GM12865 (cell line): ENCODE measurements around the gene BEGAIN.

ENCODE experiments used
- DNase-seq: peaks from one replicate; pipeline ENCODE4 v3.0.0; 2010; ENCODE audit warnings: low read depth
- H3K4me3 ChIP-seq: 2 replicates; pipeline ENCODE4 v1.5.1; 2011; ENCODE audit warnings: mild to moderate bottlenecking, low read depth, low read length, control low read depth
- TF ChIP-seq, protein P1 (sequence below): IDR thresholded peaks from 2 replicates; pipeline ENCODE4 v1.5.1; 2011; ENCODE audit warnings: low read length, control low read depth, low read depth, inconsistent platforms; ENCODE audit not compliant: insufficient read depth; ENCODE audit errors: missing control alignments

The BEGAIN gene

GRCh38 chr14:100586153-100586402, 1.1 kb downstream of the BEGAIN start:
- DNase-seq: no peak
- TF ChIP-seq, protein P1, sequence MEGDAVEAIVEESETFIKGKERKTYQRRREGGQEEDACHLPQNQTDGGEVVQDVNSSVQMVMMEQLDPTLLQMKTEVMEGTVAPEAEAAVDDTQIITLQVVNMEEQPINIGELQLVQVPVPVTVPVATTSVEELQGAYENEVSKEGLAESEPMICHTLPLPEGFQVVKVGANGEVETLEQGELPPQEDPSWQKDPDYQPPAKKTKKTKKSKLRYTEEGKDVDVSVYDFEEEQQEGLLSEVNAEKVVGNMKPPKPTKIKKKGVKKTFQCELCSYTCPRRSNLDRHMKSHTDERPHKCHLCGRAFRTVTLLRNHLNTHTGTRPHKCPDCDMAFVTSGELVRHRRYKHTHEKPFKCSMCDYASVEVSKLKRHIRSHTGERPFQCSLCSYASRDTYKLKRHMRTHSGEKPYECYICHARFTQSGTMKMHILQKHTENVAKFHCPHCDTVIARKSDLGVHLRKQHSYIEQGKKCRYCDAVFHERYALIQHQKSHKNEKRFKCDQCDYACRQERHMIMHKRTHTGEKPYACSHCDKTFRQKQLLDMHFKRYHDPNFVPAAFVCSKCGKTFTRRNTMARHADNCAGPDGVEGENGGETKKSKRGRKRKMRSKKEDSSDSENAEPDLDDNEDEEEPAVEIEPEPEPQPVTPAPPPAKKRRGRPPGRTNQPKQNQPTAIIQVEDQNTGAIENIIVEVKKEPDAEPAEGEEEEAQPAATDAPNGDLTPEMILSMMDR: no peak
- H3K4me3 ChIP-seq: no peak overlapping the region

- H3K4me3 ChIP-seq: no peak overlapping the region
- TF ChIP-seq, protein P1: no peak
- no peak for DNase-seq
These were observed 1.6 kb downstream of the BEGAIN start for GRCh38 chr14:100585448-100586152.

DNA sequence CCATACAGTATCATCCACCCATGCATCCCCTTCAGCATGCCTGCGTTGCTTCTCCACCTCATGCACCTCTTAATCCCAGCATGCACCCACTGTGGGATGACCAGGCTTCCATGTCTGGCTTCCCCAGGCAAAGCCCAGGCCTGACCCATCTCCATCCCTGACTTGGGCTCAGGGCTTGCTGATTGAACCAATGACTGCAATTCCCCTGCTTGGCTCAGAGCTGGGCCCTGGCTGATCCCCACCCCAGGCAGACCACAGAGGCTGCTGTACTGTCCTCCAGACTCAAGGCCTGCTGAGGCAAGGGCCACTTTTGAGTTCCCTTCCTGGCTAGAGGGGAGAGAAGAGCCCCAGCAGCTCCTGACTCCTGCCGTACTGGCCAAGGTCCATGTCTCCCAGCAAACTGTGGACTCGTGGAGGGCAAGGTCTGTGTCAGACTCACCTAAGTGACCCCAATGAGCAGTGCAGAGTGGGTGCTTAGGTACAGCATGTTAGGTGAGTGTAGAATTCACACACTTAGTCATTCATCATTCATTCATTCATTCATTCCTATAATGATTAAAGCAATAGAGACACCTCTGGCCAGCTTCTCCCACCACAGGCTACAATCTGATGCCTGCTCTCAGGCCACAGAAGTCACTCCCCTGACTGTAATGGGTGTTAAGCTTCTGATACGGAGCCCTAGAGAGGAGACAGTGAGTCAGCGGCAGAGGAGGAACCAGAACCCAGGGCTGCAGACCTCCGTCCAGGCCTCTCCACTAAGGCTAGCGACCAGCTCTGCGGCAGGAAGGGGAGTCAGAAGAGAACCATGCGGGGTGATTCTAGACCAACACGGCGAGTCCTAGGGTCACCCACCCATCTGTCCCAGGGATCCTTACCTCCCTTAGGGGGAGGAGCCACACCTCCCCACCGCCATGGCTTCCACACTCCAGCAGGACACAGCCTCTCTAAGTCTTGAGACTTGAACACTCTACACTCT, 2.9 kb downstream of the BEGAIN start:
- TF ChIP-seq, protein P1: no peak
- no peak for DNase-seq
- no peak overlapping the region for H3K4me3 ChIP-seq

DNA sequence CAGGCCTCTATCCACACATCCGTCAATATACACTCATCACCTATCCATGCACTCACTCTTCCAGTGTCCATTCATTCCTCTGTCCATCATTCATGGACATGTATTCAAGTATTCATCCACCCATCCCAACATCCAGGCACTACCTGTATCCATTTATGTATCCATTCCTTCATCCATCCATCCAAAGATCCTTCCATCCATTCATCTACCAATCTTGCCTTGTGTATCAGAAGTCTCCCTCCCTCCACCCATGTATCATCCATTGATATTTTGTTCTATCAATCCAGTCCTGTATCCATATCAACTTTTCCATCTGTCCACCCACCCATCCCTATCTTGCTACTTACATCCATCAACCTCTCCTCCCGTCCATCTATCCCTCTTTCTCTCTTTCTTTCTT, 4.0 kb downstream of the BEGAIN start:
- TF ChIP-seq, protein P1: no peak
- no peak overlapping the region for H3K4me3 ChIP-seq
- DNase-seq: no peak

DNA sequence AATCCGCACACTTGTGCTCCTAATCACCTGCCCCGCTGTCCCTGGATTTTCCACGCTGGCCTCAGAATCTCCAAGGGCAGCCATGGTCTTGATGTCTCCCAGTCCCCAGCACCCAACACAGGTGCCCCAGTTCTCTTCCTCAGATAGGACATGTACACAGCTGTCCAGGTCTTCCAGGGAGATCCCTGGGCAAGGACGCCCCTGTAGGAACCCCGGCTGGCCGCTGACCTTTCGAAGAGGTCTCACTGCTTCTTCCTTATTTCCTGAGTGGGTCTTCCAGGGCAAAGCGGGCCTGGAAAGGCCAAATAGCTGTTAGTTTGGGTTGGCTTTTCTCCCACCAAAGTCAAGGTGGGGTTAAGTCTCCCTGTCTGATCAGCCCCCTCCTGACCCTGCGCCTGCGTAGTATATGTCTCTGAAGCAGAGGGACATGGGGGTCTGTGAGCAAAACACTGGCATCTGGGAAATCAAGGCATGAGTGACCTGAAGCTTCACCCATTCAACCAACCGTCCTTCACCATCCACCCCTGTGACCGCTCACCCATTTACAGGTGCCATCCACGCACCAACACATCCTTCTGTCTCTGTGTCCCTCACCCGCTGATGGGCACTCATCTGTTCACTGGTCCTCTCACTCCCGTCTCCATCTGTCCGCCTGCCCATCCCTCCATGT, 4.6 kb downstream of the BEGAIN start:
- H3K4me3 ChIP-seq: no peak overlapping the region
- TF ChIP-seq, protein P1: no peak
- DNase-seq: no peak

DNA sequence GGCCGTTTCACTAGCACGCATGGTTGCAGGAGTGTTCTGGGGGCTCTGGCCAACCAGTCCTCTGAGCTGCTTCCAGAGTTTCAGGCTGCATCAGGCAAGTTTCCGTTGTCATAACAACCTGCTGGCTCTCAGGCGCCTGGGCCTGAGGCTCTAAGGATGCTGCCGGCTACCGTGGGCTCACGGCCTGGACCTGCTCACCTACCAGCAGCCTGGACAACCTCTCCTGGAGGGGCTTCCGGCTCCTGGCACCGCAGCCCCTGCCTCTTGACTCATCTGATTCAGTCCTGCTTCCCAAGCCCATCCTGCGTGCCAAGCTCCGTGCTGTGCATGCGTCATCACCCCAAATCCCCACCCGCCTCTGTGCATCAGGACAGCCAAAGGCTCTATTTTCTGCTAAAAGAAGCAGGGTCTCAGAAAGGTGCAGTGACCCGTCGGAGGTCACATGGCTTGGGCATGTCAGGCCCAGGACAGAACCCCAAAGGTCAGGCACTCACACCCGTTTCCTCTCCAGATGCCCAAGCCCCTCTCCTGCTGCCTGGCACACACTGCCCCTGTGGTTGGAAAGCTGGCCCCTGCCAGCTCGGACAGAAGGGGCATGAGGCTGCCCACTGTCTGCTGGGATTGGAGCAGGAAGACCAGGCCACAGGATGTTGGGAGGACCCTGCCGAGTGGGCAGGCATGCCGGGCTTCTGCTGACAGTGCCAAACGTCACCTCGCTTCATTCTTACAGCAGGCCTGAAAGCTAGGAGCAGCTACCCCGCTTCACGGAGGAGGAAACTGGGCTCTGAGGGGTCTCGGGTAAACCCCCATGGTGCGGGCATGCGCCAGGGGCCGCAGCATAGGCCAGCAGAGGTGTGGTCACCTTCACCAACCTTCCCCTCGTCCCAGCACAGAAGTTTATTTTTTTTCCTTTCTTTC, 5.7 kb downstream of the BEGAIN start:
- DNase-seq: no peak
- TF ChIP-seq, protein P1: no peak
- H3K4me3 ChIP-seq: no peak overlapping the region
